Neutrophil (primary cell): ENCODE measurements around the gene RRN3.
A peak's percentile ranks its signal among the peaks of the same experiment; 100 is the strongest.
"Not testable (repeated sequence)": the region's sequence is repeated elsewhere in the genome, so short reads cannot be mapped to it uniquely, and the experiment has no call there.

Source experiments
- H3K27ac ChIP-seq: fragments of 200-600 bp; sonication (generic); 2 replicates; pipeline ENCODE4 v1.5.1; 2016; ENCODE audit warnings: mild to moderate bottlenecking, moderate library complexity
- H3K27me3 ChIP-seq: fragments of 200-600 bp; sonication (generic); 2 replicates; pipeline ENCODE4 v1.6.0; 2016; ENCODE audit warnings: mild to moderate bottlenecking
- H3K36me3 ChIP-seq: fragments of 200-600 bp; sonication (generic); 2 replicates; pipeline ENCODE4 v1.5.1; 2017
- H3K4me1 ChIP-seq, 2 experiments: fragments of 200-600 bp in 1 of 2; sonication (generic) in 1 of 2; 1 replicate in 1 of 2; 2 replicates in 1 of 2; pipeline versions ENCODE4 v1.5.1 to v1.6.1; 2013 to 2016; ENCODE audit warnings: low read depth in 1 of 2, low read length in 1 of 2, mild to moderate bottlenecking in 1 of 2, moderate library complexity in 1 of 2; ENCODE audit not compliant: control insufficient read depth in 1 of 2, insufficient read depth in 1 of 2
- H3K4me3 ChIP-seq, 2 experiments: fragments of 200-600 bp in 1 of 2; sonication (generic) in 1 of 2; 1 replicate in 1 of 2; 2 replicates in 1 of 2; pipeline ENCODE4 v1.5.1; 2013 to 2016; ENCODE audit warnings: low read depth in 1 of 2, low read length in 1 of 2, mild to moderate bottlenecking in 1 of 2, moderate library complexity in 1 of 2
- H3K9me3 ChIP-seq: fragments of 200-600 bp; sonication (generic); 2 replicates; pipeline ENCODE4 v1.5.1; 2016

Gene RRN3

DNA sequence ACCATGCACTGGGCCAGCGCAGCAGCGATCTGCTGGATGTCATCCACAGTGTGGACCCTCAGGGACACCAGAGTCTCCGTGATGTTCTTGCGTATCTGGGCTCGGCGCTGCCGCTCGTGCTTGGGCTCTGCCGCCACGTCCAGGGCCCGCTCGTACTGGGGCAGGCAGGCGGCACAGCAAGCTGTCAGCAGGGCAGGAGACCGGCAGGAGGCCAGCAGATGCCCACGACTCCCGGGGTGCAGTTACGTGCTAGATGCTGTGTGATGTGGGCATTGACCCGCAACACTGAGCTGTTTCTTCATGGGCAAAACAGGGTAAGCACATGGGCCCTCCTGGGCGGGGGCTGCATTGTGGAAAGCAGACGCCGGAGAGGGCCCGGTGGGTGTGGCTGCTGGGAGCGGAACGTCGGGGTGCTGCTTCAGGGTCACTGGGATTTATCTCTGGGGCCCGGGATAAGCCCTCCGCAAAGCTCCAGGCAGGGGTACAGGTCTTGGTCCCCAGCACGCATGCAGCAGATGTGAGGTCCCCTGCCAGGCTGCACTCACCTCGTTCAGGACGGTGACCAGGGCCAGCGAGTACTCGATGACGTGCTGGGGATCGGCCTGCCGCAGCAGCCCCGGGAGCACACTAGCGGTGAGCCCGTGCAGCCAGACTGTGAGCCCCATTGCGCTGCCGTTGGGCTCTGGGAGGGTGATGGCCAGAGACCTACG lies 38.8 kb upstream of the RRN3 start:
- H3K9me3 ChIP-seq, H3K4me3 ChIP-seq, H3K27me3 ChIP-seq, H3K36me3 ChIP-seq, H3K4me1 ChIP-seq, H3K27ac ChIP-seq: not testable (repeated sequence)

GRCh38 chr16:15130943-15131700 lies 37.0 kb upstream of the RRN3 start:
- H3K36me3 ChIP-seq, H3K9me3 ChIP-seq: not testable (repeated sequence)

DNA sequence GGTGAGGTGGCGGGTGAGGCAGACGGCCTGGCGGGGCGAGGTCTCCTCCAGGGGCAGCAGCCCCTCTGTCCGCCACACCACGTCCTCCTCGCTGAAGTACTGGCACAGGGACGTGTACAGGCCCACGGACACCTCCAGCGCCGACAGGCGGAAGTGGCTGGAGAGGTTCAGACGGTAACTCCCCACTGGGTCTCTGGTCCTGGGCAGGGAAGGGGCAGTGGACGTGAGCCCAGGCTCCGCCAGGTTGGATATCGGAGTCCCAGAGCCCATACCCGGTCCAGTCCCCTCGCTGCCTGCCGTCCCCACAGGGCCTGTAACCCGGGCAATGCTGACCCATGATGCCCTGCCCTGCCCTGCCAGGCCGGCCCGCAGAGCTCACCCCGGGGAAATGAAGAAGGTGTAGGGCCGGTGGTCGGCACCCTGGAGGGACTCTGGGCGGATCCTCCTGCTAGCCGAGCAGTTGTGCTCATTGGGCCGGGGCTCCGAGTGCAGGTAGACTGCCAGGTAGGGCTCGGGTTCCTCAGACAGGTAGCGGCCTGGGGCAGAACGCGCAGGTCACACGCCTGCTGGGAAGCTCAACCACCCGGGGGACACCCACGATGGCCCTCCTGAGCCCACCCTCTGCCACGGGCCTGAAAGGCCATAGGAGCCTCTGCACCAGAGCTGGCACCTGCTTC lies 36.3 kb upstream of the RRN3 start:
- not testable (repeated sequence) for H3K27ac ChIP-seq, H3K9me3 ChIP-seq, H3K4me3 ChIP-seq, H3K27me3 ChIP-seq, H3K36me3 ChIP-seq, H3K4me1 ChIP-seq

More at GRCh38 chr16:15130943-15131700, 37.0 kb upstream of the RRN3 start:
- not testable (repeated sequence) for H3K27ac ChIP-seq, H3K4me1 ChIP-seq, H3K27me3 ChIP-seq, H3K4me3 ChIP-seq

DNA sequence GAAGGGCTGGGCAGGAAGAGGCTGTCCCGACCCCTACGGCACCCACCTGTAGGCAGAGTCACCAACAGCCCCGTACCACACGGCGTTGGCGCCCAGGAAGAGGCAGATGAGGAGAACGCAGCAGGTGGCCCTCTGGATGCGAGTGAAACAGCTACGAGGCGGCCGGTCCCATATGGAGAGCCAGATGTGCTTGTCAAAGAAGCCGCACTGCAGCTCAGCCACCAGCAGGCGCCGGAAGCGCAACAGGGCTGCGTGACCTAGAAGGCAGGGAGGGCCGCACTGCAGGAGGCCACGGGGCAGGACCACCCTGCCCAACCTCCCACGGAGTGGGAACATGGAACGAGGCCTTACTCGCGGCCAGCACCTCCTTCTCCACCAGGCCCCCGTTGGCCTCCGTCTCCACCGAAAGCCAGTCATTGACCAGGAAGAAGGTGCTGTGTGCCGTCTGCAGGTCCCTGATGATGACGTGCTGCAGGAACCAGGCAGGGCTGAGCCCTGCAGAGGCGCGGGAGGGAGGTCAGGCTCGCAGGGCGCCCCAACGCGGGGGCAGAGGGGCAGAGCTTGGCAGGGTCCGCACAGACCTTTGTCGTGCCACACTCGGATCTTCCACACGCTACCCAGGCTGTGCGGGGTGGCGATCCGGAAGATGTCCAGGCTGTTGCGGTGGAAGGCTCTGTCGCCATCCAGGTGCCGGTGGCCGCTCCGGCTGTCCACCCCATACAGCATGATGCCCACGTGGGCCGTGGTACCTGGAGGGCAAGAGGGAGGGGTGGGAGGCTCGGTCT lies 33.8 kb upstream of the RRN3 start:
- not testable (repeated sequence) for H3K36me3 ChIP-seq, H3K4me3 ChIP-seq, H3K27ac ChIP-seq, H3K4me1 ChIP-seq, H3K9me3 ChIP-seq, H3K27me3 ChIP-seq

DNA sequence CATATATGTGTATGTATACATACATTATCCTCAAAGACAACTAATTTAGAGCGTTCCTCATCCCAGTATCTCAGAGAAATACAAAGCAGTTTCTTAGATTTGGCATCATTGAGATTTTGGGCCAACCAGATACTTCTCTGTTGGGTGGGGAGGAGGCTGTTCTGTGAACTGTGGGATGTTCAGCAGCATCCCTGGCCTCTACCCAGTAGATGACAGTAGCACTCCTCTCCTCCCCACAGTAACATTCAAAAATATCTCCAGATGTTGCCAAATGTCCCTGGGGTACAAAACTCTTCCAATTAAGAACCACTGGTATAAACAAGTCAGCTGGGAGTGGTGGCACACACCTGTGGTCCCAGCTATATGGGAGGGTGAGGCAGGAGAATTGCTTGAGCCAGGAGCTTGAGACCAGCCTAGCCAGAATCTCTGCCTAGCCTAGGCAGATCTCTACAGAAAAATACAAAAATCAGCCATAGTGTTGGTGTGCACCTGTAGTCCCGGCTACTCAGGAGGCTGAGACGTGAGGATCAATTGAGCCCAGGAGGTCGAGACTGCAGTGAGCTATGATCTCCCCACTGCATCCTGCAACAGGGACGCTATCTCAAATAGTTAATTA lies 6.4 kb upstream of the RRN3 start:
- H3K27ac ChIP-seq, H3K9me3 ChIP-seq, H3K4me1 ChIP-seq, H3K36me3 ChIP-seq, H3K4me3 ChIP-seq, H3K27me3 ChIP-seq: not testable (repeated sequence)

- H3K27ac ChIP-seq, H3K9me3 ChIP-seq, H3K36me3 ChIP-seq, H3K4me1 ChIP-seq, H3K4me3 ChIP-seq, H3K27me3 ChIP-seq: not testable (repeated sequence)
Measured at GRCh38 chr16:15099366-15099909, 5.4 kb upstream of the RRN3 start.

- H3K4me1 ChIP-seq, H3K36me3 ChIP-seq: not testable (repeated sequence)
Measured at GRCh38 chr16:15096583-15096972, 2.5 kb upstream of the RRN3 start.

GRCh38 chr16:15093571-15093954 lies 509 bp downstream of the RRN3 start:
- not testable (repeated sequence) for H3K4me1 ChIP-seq, H3K27me3 ChIP-seq, H3K9me3 ChIP-seq
- peaks cover 10% of the 10 kb centered on the region for H3K36me3 ChIP-seq
- peak overlapping the region; percentile 65 for H3K27ac ChIP-seq
- H3K4me3 ChIP-seq = peak overlapping the region; percentile 63 to 75

More at GRCh38 chr16:15096583-15096972, 2.5 kb upstream of the RRN3 start:
- not testable (repeated sequence) for H3K9me3 ChIP-seq, H3K27me3 ChIP-seq, H3K27ac ChIP-seq, H3K4me3 ChIP-seq

GRCh38 chr16:15090663-15091269 lies 3.3 kb downstream of the RRN3 start:
- not testable (repeated sequence) for H3K27ac ChIP-seq, H3K4me1 ChIP-seq, H3K27me3 ChIP-seq, H3K9me3 ChIP-seq, H3K4me3 ChIP-seq
- H3K36me3 ChIP-seq = peaks cover 15% of the 10 kb centered on the region

DNA sequence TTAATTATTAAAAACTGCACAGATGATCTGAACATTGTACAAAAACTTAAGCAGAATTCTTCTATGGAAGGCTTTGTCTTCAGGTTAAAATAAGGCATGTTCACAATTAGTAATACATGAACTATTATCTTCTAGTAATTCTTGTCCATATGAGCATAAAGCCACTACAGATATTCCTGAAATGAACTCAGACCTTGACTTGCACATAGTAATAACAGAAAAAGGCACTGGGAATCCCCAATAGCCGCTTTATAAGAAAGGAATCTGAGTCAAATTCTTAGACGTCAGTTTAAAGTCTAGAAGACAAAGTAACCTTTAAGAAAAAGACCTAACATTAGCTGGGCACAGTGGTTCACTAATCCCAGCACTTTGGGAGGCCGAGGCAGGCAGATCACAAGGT lies 11.3 kb downstream of the RRN3 start:
- peaks cover 42% of the 10 kb centered on the region for H3K36me3 ChIP-seq
- not testable (repeated sequence) for H3K27me3 ChIP-seq, H3K4me1 ChIP-seq, H3K27ac ChIP-seq, H3K4me3 ChIP-seq, H3K9me3 ChIP-seq

DNA sequence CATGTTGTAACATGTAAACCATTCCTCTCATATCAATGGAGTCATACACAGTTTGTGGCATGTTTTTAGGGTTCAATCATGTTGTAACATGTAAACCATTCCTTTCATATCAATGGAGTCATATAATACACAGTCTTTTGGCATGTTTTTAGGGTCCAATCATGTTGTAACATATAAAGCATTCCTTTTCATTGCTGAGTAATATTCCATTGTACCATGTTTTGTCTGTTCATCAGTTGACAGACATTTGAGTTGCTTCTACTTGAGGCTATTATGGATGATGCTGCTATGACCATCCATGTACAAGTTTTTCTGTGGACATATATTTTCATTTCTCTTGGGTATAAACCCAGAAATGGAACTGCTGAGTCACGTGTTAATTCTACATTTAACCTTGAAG lies 13.2 kb downstream of the RRN3 start:
- H3K9me3 ChIP-seq, H3K27me3 ChIP-seq, H3K4me1 ChIP-seq, H3K4me3 ChIP-seq, H3K27ac ChIP-seq: not testable (repeated sequence)
- H3K36me3 ChIP-seq = peaks cover 48% of the 10 kb centered on the region

DNA sequence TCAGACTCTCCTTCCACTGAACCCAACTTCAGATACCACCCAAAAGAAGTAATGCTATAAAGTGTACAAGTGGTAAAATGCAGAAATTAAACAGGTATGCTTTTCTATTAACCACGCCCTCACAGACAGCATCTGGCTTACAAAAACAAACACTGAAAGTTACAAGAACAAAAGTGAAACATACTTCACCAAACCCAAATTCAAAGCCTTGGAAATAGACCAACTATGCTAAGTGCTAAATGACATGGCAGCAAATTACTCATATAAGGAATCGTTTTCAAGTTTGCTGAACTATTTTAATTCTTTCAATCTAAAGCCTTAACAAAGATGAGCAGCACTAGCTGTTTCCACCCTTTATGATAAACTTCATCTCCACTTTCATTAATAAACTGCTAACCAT lies 17.9 kb downstream of the RRN3 start:
- H3K4me3 ChIP-seq, H3K4me1 ChIP-seq, H3K27ac ChIP-seq, H3K27me3 ChIP-seq, H3K9me3 ChIP-seq: not testable (repeated sequence)
- H3K36me3 ChIP-seq = peaks cover 54% of the 10 kb centered on the region
